HG03025 (cell line): ENCODE results near the gene PIK3C2B.

Experiments
- ATAC-seq: cut with Tn5 transposase; IDR thresholded peaks from one replicate; pipeline ENCODE4 v1.9.1; 2021; ENCODE audit warnings: mild to moderate bottlenecking, moderate library complexity; ENCODE audit not compliant: unreplicated experiment, low FRiP score

Gene PIK3C2B

DNA sequence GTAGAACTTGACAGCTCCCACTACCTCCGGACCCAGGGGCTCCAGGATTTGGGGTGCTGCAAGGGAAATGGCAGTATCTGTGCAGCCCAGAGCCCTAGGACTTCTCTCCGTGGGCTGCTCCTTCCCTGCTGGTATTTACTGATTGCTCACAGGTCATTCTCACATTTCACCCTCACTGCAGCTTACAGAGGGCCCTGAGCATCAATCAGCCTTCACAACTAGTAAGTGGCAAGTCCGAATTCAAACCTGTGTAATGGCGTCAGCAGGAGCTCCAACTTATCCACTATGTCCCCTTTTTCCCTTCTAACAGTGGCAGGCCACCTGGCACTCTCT, 32.4 kb downstream of the PIK3C2B start:
- no peak for ATAC-seq

DNA sequence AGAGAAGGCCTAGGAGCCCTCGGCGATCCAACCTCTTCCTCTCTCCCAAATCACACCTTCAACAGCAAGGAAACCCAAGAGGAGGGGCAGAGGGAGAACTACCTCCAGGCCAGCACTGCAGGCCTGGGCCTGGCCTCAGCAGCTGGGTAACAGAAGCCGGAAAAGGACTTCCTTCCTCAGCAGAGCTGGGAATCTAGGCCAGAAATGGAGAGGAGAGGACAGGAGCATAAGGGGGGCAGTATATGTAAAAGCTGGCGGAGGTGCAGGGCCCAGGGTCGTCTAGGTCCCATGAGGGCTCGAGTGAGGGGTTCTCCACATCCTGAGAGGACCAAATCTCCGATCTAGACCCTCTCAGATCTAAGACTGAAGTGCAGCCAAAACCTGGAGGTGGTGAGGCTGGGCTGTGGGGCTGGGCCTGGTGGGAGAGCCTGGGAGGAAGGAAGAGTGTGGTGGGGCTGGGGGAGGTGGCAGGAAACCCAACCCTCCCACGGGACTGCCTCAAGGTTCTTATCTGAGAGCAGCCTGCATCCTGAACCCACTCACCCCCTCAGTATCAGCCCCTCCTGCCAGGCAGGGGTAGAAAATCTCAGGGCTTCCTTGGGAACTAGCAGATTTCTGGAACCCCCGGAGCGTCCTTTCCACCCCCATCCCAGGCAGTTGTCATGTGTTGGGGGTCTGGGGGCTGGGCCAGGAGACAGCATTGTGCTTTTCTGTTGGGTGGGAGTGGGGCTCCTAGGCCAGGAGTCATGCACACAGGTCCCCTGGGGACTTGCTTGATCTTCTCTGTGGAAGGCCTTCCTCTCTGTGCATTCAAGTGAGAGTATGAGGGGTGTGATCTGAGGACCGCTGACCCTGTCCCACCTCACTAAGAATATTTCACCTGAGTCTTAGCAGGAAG, 33.0 kb downstream of the PIK3C2B start:
- ATAC-seq, result no peak

DNA sequence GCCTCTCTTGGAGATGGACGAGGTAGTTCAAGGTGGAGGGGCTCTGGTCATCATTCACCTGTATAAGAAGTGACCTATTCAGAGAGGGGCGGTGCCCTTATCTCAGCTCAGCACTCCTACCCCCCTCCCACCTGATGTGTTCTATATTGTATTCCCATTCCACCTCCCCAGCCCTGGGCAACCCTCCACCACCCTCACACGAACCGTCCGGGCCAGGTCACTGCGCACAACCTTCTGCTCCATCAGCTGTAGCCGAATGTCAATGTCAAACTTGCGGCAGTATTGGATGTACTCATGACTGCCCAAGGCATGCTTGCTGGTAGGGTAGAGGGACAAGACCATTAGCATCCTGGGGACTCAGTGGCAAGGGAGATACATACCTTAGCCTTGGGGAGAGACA, 34.3 kb downstream of the PIK3C2B start:
- ATAC-seq, result no peak

DNA sequence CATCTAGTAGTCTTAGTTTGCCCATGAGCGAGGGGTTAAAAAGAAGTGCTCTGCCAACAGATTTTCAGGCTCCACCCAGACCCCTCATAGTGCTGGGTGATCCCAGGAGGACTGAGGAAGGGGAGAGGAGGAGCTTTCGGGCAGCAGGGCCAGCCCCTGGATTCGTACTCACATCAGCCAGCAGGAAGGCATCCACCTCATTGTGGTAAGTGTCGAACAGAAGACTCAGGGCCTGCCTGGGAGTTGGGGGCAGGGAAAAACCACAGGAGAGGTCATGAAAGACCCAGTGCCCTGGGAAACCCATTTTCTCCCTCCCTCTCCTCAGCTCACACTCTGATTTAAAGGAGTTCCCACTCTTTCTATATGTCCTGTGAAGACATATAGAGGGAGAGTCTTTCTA, 34.9 kb downstream of the PIK3C2B start:
- ATAC-seq, result no peak

DNA sequence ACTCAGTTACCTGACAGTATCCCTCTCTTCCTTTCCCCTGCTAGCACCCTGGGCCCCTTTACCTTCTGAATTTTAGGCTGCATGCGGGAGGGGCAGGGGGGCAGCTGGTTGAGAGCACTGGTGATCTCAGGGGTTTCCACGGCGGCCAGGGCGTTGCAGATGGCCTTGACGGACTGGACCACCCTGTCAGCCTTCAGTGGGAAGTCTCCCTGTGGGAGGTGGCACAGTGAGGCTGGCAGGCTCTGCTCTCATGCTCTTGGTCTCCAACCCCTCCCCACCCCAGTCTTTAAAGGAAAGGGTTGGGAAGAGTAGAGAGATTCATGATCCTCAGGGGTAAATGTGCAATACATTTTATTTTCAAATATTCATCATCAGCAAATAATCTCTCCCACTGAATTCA, 36.9 kb downstream of the PIK3C2B start:
- ATAC-seq, result no peak

DNA sequence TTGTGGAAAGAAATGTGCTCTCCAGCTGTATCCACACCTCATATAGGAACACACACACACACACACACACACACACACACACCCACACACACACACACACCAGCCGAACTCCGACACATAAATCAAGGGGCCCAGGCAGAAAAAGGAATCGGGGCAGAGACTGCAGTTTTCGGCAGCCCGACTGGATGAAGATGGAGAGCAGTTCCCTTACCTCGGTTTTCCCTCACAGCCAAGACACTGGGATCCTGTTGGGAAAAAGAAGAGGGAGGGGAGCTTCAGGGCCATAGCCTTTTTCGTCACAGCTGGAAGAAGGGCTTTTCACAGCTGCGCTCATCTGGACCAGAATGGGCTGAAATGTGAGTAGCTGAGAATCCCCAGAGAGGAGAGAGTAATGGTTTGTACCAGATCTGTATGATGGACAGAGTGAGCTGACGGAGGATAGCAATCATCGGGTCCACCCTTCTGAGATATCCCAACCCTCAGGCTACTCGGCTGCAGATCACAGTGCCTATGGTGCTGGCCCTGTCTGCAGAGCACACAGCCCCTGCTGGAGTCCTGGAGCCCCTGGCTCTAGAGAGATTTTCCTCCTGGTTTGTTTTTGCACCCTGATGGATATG, 37.7 kb downstream of the PIK3C2B start:
- no peak for ATAC-seq

DNA sequence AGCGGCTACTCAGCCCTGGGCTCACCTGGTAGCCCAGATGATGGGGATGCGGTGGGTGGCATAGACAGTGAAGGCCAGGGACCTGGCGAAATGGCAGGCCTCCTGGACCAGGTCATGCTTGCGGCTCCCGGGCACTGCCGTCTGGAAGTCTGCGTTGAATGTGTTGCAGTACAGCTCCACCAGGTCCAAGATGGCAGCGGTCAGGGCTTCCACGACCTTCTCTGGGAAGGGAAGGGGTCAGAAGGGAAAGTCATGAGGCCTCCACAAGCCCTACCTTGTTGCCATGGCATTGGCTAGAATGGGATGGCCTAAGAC, 38.8 kb downstream of the PIK3C2B start:
- no peak for ATAC-seq

DNA sequence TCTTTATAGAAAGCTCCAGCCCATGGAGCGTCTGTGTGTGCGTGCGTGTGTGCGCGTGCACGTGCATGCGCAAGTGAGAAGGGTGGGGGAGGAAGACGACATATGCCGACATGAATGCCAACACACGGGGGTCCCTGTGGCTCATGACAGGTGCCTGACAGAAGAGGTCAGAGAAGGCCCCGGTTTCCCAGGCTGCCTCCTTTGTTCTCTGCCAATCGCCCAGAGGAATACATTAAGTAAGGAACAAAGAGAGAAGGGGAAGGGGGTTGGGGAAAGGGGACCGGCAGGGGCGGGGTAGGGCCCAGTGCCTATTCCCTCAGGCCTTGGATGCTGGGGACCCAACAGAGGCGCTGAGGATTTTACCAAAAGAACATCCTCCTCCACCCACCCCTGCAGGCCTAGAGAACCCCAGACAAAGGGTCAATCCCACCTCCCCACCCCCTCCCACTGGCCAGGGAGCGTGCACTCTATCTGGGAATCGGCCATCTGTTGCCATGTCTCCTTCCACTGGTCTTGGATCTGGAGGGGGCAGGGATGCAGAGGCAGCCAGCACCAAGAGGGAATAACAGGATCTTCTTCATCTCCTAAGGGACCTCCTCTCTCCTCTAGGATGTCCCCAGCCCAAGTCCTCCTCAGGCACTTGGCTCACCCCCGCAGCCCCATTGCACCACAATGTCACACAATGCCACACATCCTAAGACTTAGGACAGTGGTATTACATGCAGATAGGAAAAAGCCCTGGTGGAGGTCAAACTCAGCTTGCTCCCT, 39.4 kb downstream of the PIK3C2B start:
- no peak for ATAC-seq

DNA sequence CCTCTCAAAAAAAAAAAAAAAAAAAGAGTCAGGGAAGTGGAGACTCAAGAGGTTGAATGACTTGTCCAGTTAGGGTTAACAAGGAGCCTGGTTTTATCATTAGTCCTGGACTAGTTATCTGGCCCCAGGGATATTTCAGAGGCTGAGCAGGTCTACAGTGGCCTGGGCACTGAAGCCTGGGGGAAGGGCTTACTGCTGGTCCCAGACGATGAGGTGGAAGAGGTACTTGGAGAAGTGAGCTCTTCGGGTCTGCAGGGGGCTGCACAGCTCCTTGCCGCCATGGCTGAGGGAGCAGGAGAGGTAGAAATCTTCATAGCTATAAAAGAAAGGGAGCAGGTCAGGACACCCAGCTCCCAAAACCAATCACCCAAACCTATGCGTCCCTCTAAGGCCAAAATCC, 40.1 kb downstream of the PIK3C2B start:
- ATAC-seq, result no peak

DNA sequence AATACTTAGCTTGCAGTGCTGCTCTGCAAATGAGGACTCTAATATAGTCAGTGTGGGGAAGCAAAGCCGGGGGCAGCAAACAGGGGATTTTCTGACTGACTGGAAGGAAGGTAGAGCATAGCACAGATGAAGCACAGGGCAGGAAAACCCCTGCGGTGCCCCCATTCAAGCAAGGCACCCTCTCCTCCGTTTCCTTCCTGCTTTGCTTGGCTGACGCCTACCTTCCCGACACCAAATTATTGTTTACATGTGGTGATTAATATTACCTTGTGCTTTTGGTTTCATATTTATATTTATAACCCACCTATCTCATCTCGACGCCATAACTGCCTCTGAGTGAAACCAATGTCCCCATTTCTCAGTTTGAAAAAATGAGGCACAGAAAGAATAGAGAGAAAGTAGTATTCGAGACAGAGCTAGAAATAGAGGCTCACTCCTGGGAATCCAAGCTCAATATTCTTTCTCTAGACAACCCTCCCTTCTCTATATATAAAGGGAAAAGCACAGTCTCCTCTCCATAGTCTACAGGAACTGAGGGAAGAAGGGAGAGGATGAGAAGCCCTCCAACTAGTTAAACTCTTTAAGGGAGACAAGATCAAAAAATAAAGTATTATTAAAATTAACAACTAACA, 41.3 kb downstream of the PIK3C2B start:
- peak; percentile 56 for ATAC-seq

DNA sequence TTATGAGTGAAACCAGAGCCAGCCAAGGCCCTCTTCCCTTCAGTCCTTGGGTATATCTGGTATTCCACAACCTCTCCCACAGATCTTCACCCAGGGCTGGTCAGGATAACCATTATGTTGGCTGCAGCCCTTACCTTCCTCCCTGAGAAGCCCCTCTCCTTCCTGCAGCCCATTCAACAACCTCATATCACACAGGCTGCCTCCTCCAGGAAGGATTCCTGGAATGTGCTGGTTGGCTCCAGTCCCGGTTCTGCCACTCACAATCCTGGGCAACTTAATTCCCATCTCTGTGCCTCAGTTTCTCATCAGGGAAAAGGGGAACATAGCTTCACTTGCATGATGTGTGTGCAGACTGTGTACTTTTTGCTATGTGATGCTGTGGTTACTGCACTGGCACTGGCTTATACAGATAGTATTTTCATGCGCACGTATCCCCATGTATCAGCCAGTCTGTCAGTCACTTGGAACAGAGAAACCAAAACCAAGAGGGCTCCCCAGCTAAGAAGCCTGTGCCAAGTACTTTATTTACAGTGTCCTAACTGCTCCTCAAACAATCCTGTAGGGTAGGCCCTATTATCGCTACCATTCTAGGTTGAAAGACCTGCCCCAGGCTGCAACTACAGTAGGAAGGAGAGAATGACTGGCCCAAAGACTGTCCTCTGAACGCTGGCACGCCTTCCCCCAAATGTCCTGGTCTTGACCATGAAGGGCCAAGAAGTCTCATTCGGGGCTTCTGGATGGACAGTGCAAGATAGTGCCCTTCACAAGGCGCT, 43.1 kb downstream of the PIK3C2B start:
- ATAC-seq, result no peak

DNA sequence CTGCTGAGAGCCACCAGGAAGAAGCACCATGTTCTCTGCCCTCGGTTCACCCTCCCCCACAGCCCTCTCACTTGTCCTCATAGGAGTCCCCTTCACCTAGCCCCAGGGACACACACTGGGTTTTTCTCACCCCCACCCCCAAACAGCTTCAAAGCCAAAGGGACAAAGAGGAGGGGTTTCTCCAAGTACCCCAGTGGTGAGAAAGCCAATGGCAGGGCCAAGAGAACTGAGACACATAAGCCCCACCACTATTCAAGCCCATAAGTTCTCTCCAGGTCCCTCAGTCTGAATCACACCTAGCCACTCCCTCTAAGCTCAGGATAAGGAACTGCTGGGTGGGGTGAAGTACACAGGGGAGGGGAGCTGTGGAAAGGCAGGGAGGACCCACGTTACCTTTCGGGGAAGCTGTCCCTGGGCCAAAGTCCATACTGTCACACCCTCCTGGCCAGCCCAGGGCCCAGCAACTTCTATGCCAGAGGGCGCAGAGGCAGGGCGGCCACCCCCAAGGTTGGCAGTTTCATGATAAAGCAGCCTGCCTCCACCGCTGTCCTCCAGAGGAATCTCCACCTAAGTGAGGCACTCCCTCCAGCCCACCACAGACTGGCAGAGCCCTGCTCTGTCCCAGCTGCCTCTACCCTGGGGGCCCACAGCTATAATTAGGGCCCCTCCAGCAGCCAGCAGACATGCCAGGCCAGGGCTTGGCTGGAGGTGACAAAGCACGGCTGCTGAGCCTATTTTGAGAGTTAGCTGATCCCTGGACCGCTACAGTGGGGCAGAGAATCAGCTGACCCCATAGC, 43.9 kb downstream of the PIK3C2B start:
- no peak for ATAC-seq

DNA sequence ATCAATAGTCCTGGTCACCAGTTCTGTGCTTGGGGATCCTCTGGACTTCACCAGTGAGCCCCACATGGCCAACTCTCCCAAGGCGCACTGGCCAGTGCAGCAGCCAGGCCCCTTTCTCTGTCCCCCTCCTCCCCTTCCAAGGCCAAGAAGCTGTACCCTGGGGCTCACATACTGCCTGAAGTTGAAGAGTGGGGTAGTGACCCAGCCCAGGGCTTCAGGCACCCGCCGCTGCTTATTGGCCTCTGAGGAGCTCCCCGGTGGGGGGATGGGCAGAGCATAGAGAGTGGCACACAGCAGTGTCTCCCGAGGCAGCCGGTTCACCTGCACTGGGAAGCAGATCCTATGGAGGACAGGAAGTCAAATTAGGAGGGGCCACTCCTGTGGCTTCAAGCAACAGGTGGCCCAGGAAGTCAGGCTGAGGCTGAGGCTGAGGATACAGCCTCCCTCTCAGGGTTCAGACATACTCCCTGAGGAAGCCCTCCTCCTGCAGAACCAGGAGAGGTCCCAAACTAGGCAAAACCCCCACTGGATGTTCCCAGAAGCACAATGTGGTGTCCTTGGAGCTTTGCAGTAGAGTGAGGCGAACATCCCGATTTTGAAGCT, 44.8 kb downstream of the PIK3C2B start:
- no peak for ATAC-seq

DNA sequence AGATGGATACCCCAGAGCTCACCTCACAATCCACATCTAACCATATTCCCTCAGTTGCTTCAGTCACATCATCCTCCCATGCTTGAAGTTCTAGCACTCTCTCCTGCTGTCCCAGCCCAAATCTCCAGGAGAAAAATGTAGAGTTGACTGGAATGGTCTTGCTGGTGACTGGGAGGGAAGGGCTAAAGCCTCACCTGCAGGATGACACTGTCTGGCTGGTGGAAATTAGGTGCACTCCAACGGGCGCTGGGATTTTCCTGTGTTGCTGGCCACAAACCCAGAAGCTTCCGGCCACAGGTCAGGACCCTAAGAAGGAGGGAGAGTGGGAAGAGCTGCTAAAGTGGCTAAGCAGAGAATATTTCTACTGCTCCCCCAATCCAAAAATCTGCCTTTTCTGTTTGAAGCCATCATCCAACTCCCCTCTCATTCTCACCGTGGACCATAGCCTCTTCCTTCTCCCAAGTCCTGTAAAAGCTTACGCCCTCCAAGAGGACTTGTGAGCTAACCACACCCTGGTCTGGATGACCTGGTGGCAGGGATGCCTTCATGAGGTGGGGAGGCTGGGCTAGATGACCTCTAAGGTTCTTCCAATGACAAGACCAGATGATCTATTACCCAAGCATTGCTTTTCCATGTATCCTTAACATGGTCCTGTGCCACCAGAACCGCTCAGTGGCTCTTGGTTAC, 45.5 kb downstream of the PIK3C2B start:
- no peak for ATAC-seq

DNA sequence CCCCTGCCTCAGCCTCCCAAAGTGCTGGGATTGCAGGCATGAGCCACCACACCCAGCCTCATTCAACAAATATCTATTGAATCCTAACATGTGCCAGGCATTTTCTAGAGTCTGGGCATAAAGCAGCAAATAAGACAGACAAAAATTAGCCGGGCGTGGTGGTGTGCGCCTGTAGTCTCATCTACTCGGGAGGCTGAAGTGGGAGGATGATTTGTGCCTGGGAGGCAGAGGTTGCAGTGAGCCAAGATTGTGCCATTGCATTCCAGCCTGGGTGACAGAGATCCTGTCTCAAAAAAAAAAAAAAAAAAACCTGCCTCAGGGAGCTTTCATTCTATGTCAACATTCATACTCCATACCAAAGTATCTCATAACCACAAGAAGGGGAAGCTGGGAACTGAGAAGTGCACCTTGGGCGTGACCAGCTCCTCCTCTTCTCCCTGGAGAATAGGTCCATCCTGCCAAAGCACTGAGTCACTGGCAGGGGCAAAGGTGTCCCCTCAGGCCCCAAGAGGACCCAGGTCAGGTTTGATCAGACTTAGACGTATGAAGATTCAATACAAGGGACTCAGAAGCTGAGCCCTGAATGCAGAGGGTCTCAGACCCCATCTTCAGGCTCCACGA, 46.2 kb downstream of the PIK3C2B start:
- ATAC-seq, result no peak

DNA sequence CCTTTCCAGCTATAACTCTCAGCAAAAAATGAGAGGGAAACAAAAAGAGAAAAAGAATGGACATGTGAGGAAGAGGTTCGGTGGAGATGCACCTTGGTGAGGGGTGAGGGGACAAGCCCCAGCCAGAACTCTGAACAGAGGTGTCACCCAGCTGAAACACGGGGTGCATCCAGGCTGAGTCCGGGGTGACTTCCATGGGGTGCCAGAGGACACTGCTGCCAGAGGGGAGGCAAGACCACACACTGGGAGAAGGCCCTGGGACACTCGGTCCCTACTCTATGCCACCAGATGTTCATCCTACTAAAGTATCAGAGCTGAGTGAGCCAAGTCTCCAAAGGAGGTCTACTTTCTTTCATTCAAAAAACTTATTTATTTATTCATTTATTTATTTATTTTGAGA, 46.9 kb downstream of the PIK3C2B start:
- ATAC-seq, result no peak

DNA sequence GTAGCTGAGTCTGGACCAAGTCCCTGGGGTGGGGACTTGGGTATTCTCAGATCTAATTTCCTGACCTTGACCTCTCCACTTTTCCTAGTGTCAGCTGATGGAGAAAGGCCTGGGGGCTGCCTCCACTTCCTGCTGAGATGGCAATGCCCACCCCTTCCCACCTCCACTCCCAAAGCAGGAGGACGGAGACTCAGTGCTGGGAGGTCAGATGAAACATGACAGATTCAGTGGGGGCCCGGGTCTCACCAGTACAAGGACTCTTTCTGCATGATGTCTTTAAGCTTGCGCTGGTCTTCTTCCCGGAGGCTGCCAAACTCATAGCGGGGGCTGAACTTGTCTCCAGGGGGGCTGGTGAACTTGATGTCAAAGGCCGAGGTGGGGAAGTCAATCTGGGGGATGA, 47.4 kb downstream of the PIK3C2B start:
- ATAC-seq, result no peak

DNA sequence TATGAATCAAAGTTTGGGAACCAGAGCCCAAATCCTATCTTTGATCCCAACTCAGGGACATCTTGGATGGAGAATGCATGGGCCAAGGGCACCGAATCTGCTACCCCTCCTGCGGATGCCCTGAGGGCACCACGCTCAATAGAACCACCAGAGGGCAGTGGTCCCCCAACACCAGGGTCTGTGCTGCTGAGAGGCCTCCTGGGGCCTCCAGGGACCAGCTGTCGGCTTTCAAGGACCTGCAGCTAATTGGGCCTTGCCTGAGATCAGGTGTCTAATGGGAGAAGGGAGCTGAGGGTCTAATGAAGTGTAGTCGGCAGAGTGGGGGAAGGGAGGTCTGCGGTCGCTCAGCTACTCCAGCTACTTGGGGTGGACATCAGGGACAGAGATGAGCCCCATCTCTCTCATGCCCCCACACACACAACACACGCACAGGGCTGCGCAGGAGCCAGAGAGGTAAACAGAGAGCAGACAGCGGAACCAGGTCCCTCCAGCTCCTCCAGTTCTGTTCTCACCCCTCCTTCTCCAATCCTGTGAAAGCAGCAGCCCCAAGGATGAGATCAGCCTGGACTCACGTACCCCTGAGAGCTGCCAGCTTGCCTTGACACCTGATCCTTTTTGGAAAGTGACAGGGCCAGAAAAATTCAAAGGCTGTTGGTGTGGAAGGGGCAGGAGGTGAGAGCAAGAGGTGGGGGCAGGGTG, 48.0 kb downstream of the PIK3C2B start:
- no peak for ATAC-seq
